GM18873 (cell line): ENCODE results near the gene SLC5A12.

ENCODE experiments used
- ATAC-seq: cut with Tn5 transposase; IDR thresholded peaks from one replicate; pipeline ENCODE4 v1.9.1; 2021; ENCODE audit warnings: mild to moderate bottlenecking, moderate library complexity, moderate number of reproducible peaks; ENCODE audit not compliant: unreplicated experiment, low FRiP score

SLC5A12 gene

DNA sequence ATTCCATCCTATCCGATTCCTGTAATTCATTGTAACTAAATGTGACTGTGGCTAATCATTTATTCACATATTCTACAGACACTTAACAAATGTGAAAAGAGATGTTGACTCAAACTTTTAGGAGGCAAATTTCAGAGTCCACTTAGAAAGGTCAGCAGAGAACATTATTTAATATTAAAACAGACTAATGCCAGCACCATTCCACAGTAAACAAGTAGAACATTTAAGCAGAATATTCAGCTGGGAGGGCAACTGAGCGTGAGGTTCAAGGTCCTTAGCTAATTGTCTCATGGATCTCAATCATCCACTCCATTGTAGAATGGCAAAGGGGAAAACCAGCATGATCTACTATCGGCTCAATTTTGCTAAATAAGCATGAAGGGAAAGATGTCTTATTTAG, 5.1 kb upstream of the SLC5A12 start:
- ATAC-seq, result no peak

DNA sequence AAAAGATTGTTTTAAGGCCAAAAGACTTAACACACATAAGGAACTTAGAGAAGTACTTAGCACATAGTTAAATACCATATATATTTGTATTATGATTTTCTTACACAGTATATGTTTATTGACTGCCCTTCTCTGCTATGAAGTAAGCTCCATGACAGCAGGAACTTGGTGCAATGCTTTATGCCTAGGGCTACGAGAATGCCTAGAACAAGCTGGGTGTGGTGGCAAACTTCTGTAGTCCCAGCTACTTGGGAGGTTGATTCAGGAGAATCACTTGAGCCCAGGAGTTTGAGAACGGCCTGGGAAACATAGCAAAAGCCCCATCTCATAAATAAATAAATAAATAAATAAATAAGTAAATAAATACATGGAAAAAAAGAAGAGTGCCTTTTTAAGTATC, 1.9 kb downstream of the SLC5A12 start:
- ATAC-seq, result no peak

DNA sequence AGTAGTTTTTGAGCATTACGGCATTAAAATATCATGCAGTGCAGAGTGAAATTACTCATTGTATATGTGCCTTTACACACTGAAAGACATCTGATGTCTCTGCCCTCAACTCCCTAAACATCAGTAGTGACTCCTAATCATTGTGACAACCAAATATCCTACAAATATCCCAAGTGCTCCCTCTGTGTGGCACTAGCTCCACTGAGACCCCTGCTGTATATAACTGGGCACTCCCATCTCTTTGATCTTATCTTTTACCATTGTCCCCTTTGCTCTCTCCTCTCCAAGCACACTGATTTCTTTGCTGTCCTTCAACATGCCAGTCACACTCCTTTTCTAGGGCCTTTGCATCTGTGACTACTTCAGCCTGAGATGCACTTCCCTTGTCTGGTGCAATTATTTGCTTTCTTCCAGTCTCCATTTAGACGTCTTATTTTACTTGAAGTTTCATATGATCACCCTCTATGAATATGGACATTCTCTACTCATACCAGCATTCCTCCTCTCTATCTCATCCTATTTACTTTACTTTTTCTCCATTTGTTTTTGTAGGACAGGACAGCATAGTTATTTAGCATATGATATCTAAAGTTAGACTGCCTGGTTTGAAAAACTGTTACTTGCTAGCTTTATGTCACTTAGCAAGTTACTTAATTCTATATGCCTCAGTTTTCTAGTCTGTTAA, 2.4 kb downstream of the SLC5A12 start:
- ATAC-seq, result no peak

DNA sequence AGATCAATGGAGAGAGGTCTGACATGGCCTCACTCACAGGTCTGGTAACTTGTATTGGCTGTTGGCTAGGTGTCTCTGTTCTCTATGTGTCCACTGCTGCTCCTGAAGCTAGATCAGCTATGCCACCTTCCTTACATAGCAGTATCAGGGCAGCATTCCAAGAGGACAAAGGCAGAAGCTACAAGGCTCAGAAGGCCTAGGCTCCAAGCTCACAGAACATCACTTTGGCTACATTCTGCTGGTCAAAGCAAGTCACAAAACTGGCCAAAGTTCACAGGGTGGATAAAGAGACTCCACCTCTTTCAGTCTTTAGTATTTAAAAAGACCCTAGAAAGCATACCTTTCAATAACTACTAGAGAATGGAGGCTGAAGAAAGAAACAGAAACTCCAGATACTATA, 4.1 kb downstream of the SLC5A12 start:
- ATAC-seq, result no peak

DNA sequence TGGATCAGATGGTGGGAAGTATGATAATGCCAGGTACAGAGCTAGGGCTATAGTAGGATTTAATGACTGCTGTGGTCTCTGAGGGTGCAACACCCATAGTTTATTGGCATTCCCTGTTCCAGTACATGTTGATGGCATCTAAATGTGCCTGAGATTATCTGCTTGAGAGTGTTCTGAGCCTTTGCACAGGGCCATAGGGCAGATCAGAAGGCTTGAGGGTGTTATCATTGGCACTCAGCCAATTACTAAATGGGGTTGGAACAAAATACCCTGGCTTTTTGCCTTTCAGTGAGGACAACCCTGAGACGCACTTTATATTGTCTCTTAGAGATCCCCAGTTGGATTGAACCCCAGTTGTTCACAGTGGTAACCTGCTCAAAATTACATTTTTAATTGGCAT, 6.7 kb downstream of the SLC5A12 start:
- no peak for ATAC-seq

DNA sequence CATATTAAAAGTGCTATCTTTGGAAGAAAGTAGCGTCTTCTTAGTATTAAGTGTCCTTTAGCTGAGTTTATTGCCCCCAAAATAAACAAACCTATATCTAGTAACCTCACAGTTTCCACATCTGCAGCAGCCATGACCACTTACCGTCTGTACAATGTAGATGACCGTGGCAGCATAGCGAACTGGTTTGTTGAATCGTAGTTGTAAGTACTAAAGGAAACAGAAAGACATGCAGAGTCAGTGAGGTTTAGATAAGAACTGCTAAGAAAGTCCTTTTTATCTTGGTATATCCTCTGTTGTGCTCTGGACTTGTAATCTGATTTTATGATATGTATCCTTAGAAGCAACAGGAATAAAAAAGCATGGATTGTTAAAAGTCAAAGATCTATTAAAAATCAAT, 9.4 kb downstream of the SLC5A12 start:
- ATAC-seq, result no peak

- ATAC-seq, result no peak
Observed at GRCh38 chr11:26710489-26710888, 11.4 kb downstream of the SLC5A12 start.

- no peak for ATAC-seq
Observed at GRCh38 chr11:26708736-26709456, 13.0 kb downstream of the SLC5A12 start.

- ATAC-seq, result no peak
Observed at GRCh38 chr11:26706181-26706580, 15.7 kb downstream of the SLC5A12 start.

DNA sequence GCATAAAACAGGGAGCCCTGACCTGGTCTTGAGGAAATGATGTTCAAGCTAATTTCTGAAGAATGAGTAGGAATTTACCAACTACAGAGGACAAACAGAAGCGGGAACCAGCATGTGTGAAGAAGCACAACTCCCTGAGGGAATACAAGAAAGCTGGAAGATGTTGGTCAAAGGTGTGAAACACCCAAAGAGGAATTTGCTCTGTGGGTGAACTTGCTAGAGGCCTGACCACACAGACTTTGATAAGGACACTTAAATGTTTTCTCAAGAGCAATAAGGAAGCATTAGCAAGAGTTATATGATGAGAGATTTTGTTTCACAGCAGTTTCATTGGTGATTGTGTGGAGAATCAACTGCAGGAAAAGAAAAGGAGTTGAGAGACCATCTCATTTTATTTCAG, 17.6 kb downstream of the SLC5A12 start:
- ATAC-seq, result no peak

- ATAC-seq, result no peak
Observed at GRCh38 chr11:26703411-26704191, 18.3 kb downstream of the SLC5A12 start.

- no peak for ATAC-seq
Observed at GRCh38 chr11:26702406-26702805, 19.5 kb downstream of the SLC5A12 start.

- no peak for ATAC-seq
Observed at GRCh38 chr11:26700574-26701235, 21.2 kb downstream of the SLC5A12 start.

DNA sequence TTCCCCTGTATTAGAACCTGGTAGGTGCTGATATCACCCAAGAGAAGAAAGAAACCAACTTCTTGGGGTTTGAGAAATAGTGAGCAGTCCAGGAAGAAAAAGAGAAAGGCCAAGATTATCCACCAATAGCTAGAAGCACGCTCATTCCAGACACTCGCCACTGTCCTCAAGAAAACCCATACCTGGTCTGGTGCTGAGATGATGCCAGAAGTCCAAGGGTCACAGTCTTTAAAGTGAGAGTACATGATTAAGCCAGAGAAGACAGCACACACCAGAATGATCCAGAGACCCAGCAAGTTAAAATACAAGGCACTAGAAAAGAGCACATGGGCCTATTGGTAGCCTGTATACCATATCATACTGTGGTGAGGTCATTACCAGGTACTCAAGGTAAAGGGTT, 23.6 kb downstream of the SLC5A12 start:
- no peak for ATAC-seq

- no peak for ATAC-seq
Observed at GRCh38 chr11:26696330-26696729, 25.5 kb downstream of the SLC5A12 start.

- ATAC-seq, result no peak
Observed at GRCh38 chr11:26688701-26689100, 33.2 kb downstream of the SLC5A12 start.

- no peak for ATAC-seq
Observed at GRCh38 chr11:26687351-26687750, 34.5 kb downstream of the SLC5A12 start.

GRCh38 chr11:26677566-26677965, 44.3 kb downstream of the SLC5A12 start:
- no peak for ATAC-seq

DNA sequence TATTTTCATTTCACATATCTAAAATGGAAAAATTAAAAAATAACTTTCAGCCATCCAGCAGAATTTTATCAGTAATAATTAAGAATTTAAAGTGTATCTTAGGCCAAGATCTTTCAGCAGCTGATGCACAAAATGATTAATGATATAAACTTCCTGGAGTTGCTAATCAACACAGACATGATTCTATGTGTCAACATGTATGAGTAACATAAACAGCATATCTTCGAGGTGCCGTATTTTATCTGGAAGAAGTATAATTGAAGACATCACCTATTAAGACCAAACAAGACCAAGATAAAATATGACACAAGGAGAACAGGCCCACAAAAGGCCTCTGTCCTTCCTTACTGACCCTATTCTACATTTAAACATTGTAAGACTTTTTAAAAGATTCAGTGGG, 45.2 kb downstream of the SLC5A12 start:
- no peak for ATAC-seq

GRCh38 chr11:26675233-26675928, 46.5 kb downstream of the SLC5A12 start:
- no peak for ATAC-seq
